HEK293 (cell line): ENCODE results near the gene PPIP5K2.

Experiments used
- CTCF ChIA-PET: fragments of 350-600 bp; formaldehyde crosslinking; extraction: SDS; loops from one replicate; lab custom pipeline; 2021; ENCODE audit warnings: antibody characterized with exemption; lab: Yijun Ruan, JAX
- POLR2A ChIA-PET: fragments of 300-600 bp; formaldehyde crosslinking; extraction: SDS; loops from one replicate; lab custom pipeline; 2020; ENCODE audit warnings: antibody characterized with exemption, inconsistent platforms; lab: Yijun Ruan, JAX
- H3K27ac ChIP-seq: fragments of 200-500 bp; sonication (Bioruptor generic); 2 replicates; pipeline ENCODE4 v1.5.1; 2014; ENCODE audit warnings: low read depth, low read length, control low read depth, inconsistent platforms; ENCODE audit errors: extremely low read depth
- H3K36me3 ChIP-seq, 2 experiments: fragments of 200-500 bp in 1 of 2; sonication (Bioruptor generic) in 1 of 2; 1 replicate in 1 of 2; 2 replicates in 1 of 2; pipeline ENCODE4 v1.5.1; 2014 to 2017; ENCODE audit warnings: inconsistent platforms in 2 of 2, low read length in 2 of 2; ENCODE audit not compliant: control insufficient read depth in 2 of 2, insufficient read depth in 1 of 2
- H3K4me1 ChIP-seq: fragments of 200-500 bp; sonication (Bioruptor generic); 2 replicates; pipeline ENCODE4 v1.5.1; 2014; ENCODE audit warnings: mild to moderate bottlenecking, low read length, inconsistent platforms; ENCODE audit not compliant: control insufficient read depth, insufficient read depth
- H3K4me3 ChIP-seq: 2 replicates; pipeline ENCODE4 v1.5.1; 2011; ENCODE audit warnings: low read depth, mild to moderate bottlenecking, control low read depth, low read length, moderate library complexity
- H3K9me3 ChIP-seq: fragments of 200-500 bp; sonication (Bioruptor generic); 2 replicates; pipeline ENCODE4 v1.5.1; 2014; ENCODE audit warnings: low read depth, low read length, inconsistent platforms; ENCODE audit not compliant: control insufficient read depth, insufficient read depth
- GLI2 ChIP-seq: fragments of 450-650 bp; formaldehyde crosslinking; IDR thresholded peaks from 2 replicates; pipeline ENCODE4; 2017; ENCODE audit warnings: missing biosample characterization, missing genetic modification characterization, low read depth, borderline replicate concordance
- HOXA7 ChIP-seq: sonication (generic); formaldehyde crosslinking; IDR thresholded peaks from 2 replicates; pipeline ENCODE4 v1.8.1; 2022; ENCODE audit warnings: missing genetic modification reagents, borderline replicate concordance
- OVOL3 ChIP-seq: fragments of 450-650 bp; formaldehyde crosslinking; IDR thresholded peaks from 2 replicates; pipeline ENCODE4 v1.5.1; 2016; ENCODE audit warnings: missing biosample characterization, missing genetic modification characterization
- SALL2 ChIP-seq: fragments of 450-650 bp; formaldehyde crosslinking; IDR thresholded peaks from 2 replicates; pipeline ENCODE4 v1.5.0; 2017; ENCODE audit warnings: missing biosample characterization, mild to moderate bottlenecking, missing genetic modification characterization, borderline replicate concordance
- TSHZ1 ChIP-seq: fragments of 450-650 bp; formaldehyde crosslinking; IDR thresholded peaks from 2 replicates; pipeline ENCODE4 v1.5.1; 2016; ENCODE audit warnings: missing biosample characterization, missing genetic modification characterization, borderline replicate concordance
- ZBTB20 ChIP-seq: fragments of 450-650 bp; formaldehyde crosslinking; IDR thresholded peaks from 2 replicates; pipeline ENCODE4 v1.5.1; 2016; ENCODE audit warnings: missing biosample characterization, missing genetic modification characterization
- ZFP41 ChIP-seq: fragments of 450-650 bp; formaldehyde crosslinking; IDR thresholded peaks from 2 replicates; pipeline ENCODE4 v1.5.1; 2016; ENCODE audit warnings: missing biosample characterization, missing genetic modification characterization, borderline replicate concordance
- ZNF133 ChIP-seq: fragments of 450-650 bp; formaldehyde crosslinking; IDR thresholded peaks from 2 replicates; pipeline ENCODE4 v1.5.1; 2016; ENCODE audit warnings: missing biosample characterization, missing genetic modification characterization
- ZNF146 ChIP-seq: fragments of 450-650 bp; formaldehyde crosslinking; IDR thresholded peaks from 2 replicates; pipeline ENCODE4 v1.5.1; 2016; ENCODE audit warnings: missing biosample characterization, missing genetic modification characterization
- ZNF174 ChIP-seq: fragments of 450-650 bp; formaldehyde crosslinking; IDR thresholded peaks from 2 replicates; pipeline ENCODE4 v1.5.0; 2017; ENCODE audit warnings: missing biosample characterization, mild to moderate bottlenecking, missing genetic modification characterization
- ZNF18 ChIP-seq: fragments of 450-650 bp; formaldehyde crosslinking; IDR thresholded peaks from 2 replicates; pipeline ENCODE4 v1.5.1; 2016; ENCODE audit warnings: missing biosample characterization, missing genetic modification characterization
- ZNF184 ChIP-seq: fragments of 450-650 bp; IDR thresholded peaks from 2 replicates; pipeline ENCODE4 v1.5.1; 2018; ENCODE audit warnings: missing biosample characterization, mild to moderate bottlenecking, missing genetic modification characterization
- ZNF211 ChIP-seq: fragments of 450-650 bp; formaldehyde crosslinking; IDR thresholded peaks from 2 replicates; pipeline ENCODE4 v1.5.1; 2016; ENCODE audit warnings: low read depth, missing biosample characterization, missing genetic modification characterization
- ZNF350 ChIP-seq: fragments of 450-650 bp; formaldehyde crosslinking; IDR thresholded peaks from 2 replicates; pipeline ENCODE4 v1.5.0; 2017; ENCODE audit warnings: missing biosample characterization, mild to moderate bottlenecking, missing genetic modification characterization
- ZNF391 ChIP-seq: fragments of 450-650 bp; formaldehyde crosslinking; IDR thresholded peaks from 2 replicates; pipeline ENCODE4 v1.5.1; 2016; ENCODE audit warnings: low read depth, missing biosample characterization, missing genetic modification characterization, borderline replicate concordance
- ZNF398 ChIP-seq: fragments of 450-650 bp; formaldehyde crosslinking; IDR thresholded peaks from 2 replicates; pipeline ENCODE4 v1.5.1; 2017; ENCODE audit warnings: missing biosample characterization, missing genetic modification characterization
- ZNF488 ChIP-seq: fragments of 450-650 bp; formaldehyde crosslinking; IDR thresholded peaks from 2 replicates; pipeline ENCODE4 v1.5.1; 2016; ENCODE audit warnings: missing biosample characterization, missing genetic modification characterization
- ZNF549 ChIP-seq: fragments of 450-650 bp; IDR thresholded peaks from 2 replicates; pipeline ENCODE4 v1.5.1; 2018; ENCODE audit warnings: missing biosample characterization, missing genetic modification characterization, mild to moderate bottlenecking, inconsistent platforms, moderate library complexity
- ZNF561 ChIP-seq: fragments of 450-650 bp; IDR thresholded peaks from 2 replicates; pipeline ENCODE4 v1.5.1; 2018; ENCODE audit warnings: missing biosample characterization, missing genetic modification characterization, borderline replicate concordance
- ZNF670 ChIP-seq: fragments of 450-650 bp; formaldehyde crosslinking; IDR thresholded peaks from 2 replicates; pipeline ENCODE4 v1.5.1; 2016; ENCODE audit warnings: missing biosample characterization, missing genetic modification characterization, low read depth
- ZNF843 ChIP-seq: fragments of 450-650 bp; formaldehyde crosslinking; IDR thresholded peaks from 2 replicates; pipeline ENCODE4 v1.5.1; 2016; ENCODE audit warnings: missing biosample characterization, missing genetic modification characterization
- ZSCAN18 ChIP-seq: fragments of 450-650 bp; formaldehyde crosslinking; IDR thresholded peaks from 2 replicates; pipeline ENCODE4 v1.5.1; 2016; ENCODE audit warnings: missing biosample characterization, missing genetic modification characterization
- ZSCAN30 ChIP-seq: fragments of 450-650 bp; IDR thresholded peaks from 2 replicates; pipeline ENCODE4 v1.5.1; 2018; ENCODE audit warnings: missing biosample characterization, mild to moderate bottlenecking, missing genetic modification characterization, moderate library complexity

PPIP5K2 gene

GRCh38 chr5:103235891-103236290 lies 115.8 kb downstream of the PPIP5K2 start:
- ChIA-PET POLR2A (no interaction called here), CTCF (no interaction called here)
- H3K4me3 ChIP-seq, result no peak overlapping the region
- no peaks in the 10 kb centered on the region for H3K4me1 ChIP-seq
- H3K9me3 ChIP-seq, result no peaks in the 10 kb centered on the region
- no peak overlapping the region for H3K27ac ChIP-seq
- H3K36me3 ChIP-seq, result no peaks in the 10 kb centered on the region
- TF ChIP-seq ZNF391 (tag by site-specific recombination), result no peak
- TF ChIP-seq ZSCAN18 (tag by site-specific recombination), result no peak
- TF ChIP-seq ZNF843 (tag by site-specific recombination), result no peak
- no peak for TF ChIP-seq ZNF146 (tag by site-specific recombination)
- TF ChIP-seq ZNF184 (tag by site-specific recombination), result no peak
- no peak for TF ChIP-seq ZSCAN30 (tag by site-specific recombination)
- TF ChIP-seq, all 188 proteins: peak for 0

GRCh38 chr5:103237778-103238177 lies 117.7 kb downstream of the PPIP5K2 start:
- H3K4me3 ChIP-seq, result no peak overlapping the region
- ChIA-PET POLR2A (no interaction called here), CTCF (no interaction called here)
- H3K9me3 ChIP-seq, result no peaks in the 10 kb centered on the region
- no peak overlapping the region for H3K27ac ChIP-seq
- no peak for TF ChIP-seq ZNF670 (tag by site-specific recombination)
- no peak for TF ChIP-seq ZNF174 (tag by site-specific recombination)
- TF ChIP-seq ZNF18 (tag by site-specific recombination), result no peak
- no peak for TF ChIP-seq TSHZ1 (tag by site-specific recombination)
- TF ChIP-seq ZNF146 (tag by site-specific recombination), result no peak
- no peak for TF ChIP-seq ZNF398
- no peak for TF ChIP-seq ZBTB20
- TF ChIP-seq SALL2 (tag by site-specific recombination), result no peak
- no peak for TF ChIP-seq ZNF549 (tag by site-specific recombination)
- no peak for TF ChIP-seq ZNF561
- no peak for TF ChIP-seq ZFP41
- TF ChIP-seq GLI2 (tag by site-specific recombination), result no peak
- TF ChIP-seq HOXA7 (CRISPR knock-in tag), result no peak
- no peak for TF ChIP-seq ZNF133 (tag by site-specific recombination)
- no peak for TF ChIP-seq ZNF211 (tag by site-specific recombination)
- no peak for TF ChIP-seq ZNF488
- TF ChIP-seq OVOL3 (tag by site-specific recombination), result no peak
- TF ChIP-seq ZNF350 (tag by site-specific recombination), result no peak
- no peaks in the 10 kb centered on the region for H3K4me1 ChIP-seq
- H3K36me3 ChIP-seq, result no peaks in the 10 kb centered on the region
